ENCODE measurements around the gene LSG1.

LSG1 gene

GRCh38 chr3:194671900-194672808 lies at the start of gene LSG1:
TSS of gene LSG1 (minus strand) at chr3:194672191. CDS start at chr3:194672162, 29 bp downstream.
- peak; percentile 97 for DNase-seq

GRCh38 chr3:194720048-194720447 lies 48.1 kb upstream of the LSG1 start:
- DNase-seq, result no peak

GRCh38 chr3:194718079-194718478 lies 46.1 kb upstream of the LSG1 start:
- no peak for DNase-seq

- no peak for DNase-seq
Measured at GRCh38 chr3:194715022-194715800, 43.2 kb upstream of the LSG1 start.

- DNase-seq, result no peak
Measured at GRCh38 chr3:194714564-194714963, 42.6 kb upstream of the LSG1 start.

GRCh38 chr3:194714137-194714455 lies 42.1 kb upstream of the LSG1 start:
- no peak for DNase-seq

- DNase-seq, result no peak
Measured at GRCh38 chr3:194713299-194714136, 41.5 kb upstream of the LSG1 start.

GRCh38 chr3:194711913-194712312 lies 39.9 kb upstream of the LSG1 start:
- peak; percentile 21 for DNase-seq

GRCh38 chr3:194711286-194711685 lies 39.3 kb upstream of the LSG1 start:
- DNase-seq, result no peak

GRCh38 chr3:194707147-194707540 lies 35.2 kb upstream of the LSG1 start:
- DNase-seq, result no peak

- DNase-seq, result no peak
Measured at GRCh38 chr3:194705761-194706160, 33.8 kb upstream of the LSG1 start.

GRCh38 chr3:194705227-194705626 lies 33.2 kb upstream of the LSG1 start:
- DNase-seq, result no peak

- DNase-seq, result no peak
Measured at GRCh38 chr3:194702545-194702944, 30.6 kb upstream of the LSG1 start.

GRCh38 chr3:194696702-194697101 lies 24.7 kb upstream of the LSG1 start:
- no peak for DNase-seq

- DNase-seq, result no peak
Measured at GRCh38 chr3:194691481-194692283, 19.7 kb upstream of the LSG1 start.

GRCh38 chr3:194690501-194691372 lies 18.7 kb upstream of the LSG1 start:
- DNase-seq, result no peak

- DNase-seq, result no peak
Measured at GRCh38 chr3:194689493-194689944, 17.5 kb upstream of the LSG1 start.

- DNase-seq, result no peak
Measured at GRCh38 chr3:194688946-194689345, 17.0 kb upstream of the LSG1 start.

GRCh38 chr3:194688200-194688740 lies 16.3 kb upstream of the LSG1 start:
- peak; percentile 23 for DNase-seq

- DNase-seq, result peak; percentile 59
Measured at GRCh38 chr3:194687638-194688199, 15.7 kb upstream of the LSG1 start.
